Measurements from ENCODE around the gene TBC1D8. TPM values are rescaled to one million over a fixed set of nuclear protein-coding genes. Genes with fewer than 3 reads are reported as not detected.

TBC1D8 gene
- polyA plus RNA-seq, 3 donors = 16.1 to 78.0 (median 22.4) TPM

GRCh38 chr2:100980046-100980445 is 171.1 kb downstream of the TBC1D8 start:
- Histone ChIP-seq H3K9ac (ENCODE audit: insufficient read depth, low read length, poor library complexity, severe bottlenecking) (no peak overlapping the region), H3K9me3 (replicated peaks in 1 of 2; ENCODE audit: control insufficient read depth in 1 of 2, insufficient read depth in 1 of 2, low read length in 2 of 2) (no peaks in the 10 kb centered on the region), H3K27me3 (ENCODE audit: control insufficient read depth in 2 of 2, insufficient read depth in 2 of 2, low read length in 2 of 2) (peaks cover 0 to 2% of the 10 kb centered on the region in 2 donors), H3K4me2 (replicated peaks; ENCODE audit: extremely low read depth, low read length, poor library complexity, severe bottlenecking) (no peak overlapping the region), H4K20me1 (ENCODE audit: insufficient read depth, low read length) (no peaks in the 10 kb centered on the region), H3K4me1 (ENCODE audit: control insufficient read depth in 1 of 2, insufficient read depth in 2 of 2, low read length in 2 of 2) (no peaks in the 10 kb centered on the region), H2AFZ (ENCODE audit: insufficient read depth, low read depth, low read length, poor library complexity, severe bottlenecking) (no peak overlapping the region), H3K36me3 (replicated peaks in 1 of 2; ENCODE audit: control insufficient read depth in 1 of 2, insufficient read depth in 2 of 2, low read length in 2 of 2) (no peaks in the 10 kb centered on the region), H3K27ac (ENCODE audit: low read depth in 1 of 2, low read length in 2 of 2) (no peak overlapping the region), H3K79me2 (ENCODE audit: insufficient read depth, low read length) (no peaks in the 10 kb centered on the region), H3K4me3 (replicated peaks in 1 of 3; ENCODE audit: low read depth in 2 of 3, low read length in 3 of 3) (no peak overlapping the region)
- TF ChIP-seq CTCF (IDR thresholded peaks at IDR 0.05) = no peak
- no peaks in the 10 kb centered on the region for H3K4me1 Mint-ChIP-seq
- no peaks in the 10 kb centered on the region for H3K36me3 Mint-ChIP-seq
- H3K27me3 Mint-ChIP-seq (ENCODE audit: low read depth in 3 of 3) = peaks cover 7 to 14% (median 10%) of the 10 kb centered on the region in 3 donors
- DNase-seq = no peak
- H3K4me3 Mint-ChIP-seq = no peak overlapping the region
- 90% methylated on average over 2 of the region's 12 CpGs for WGBS (ENCODE audit: insufficient coverage)
- H3K9me3 Mint-ChIP-seq = peaks cover 0 to 2% (median 0%) of the 10 kb centered on the region in 7 donors
- intact Hi-C loops (cut with micrococcal nuclease) = loop anchor here (5.0 to 10.0 kb wide), 4 partner anchors 248 to 1425 kb away; no protein-coding TSS in a partner anchor
- no peak overlapping the region for H3K27ac Mint-ChIP-seq

GRCh38 chr2:100978582-100979191 is 172.5 kb downstream of the TBC1D8 start:
- Mint-ChIP-seq H3K4me1 (no peaks in the 10 kb centered on the region), H3K4me3 (no peak overlapping the region), H3K27me3 (ENCODE audit: low read depth in 3 of 3) (peaks cover 8 to 18% (median 15%) of the 10 kb centered on the region in 3 donors), H3K27ac (no peak overlapping the region), H3K36me3 (no peaks in the 10 kb centered on the region), H3K9me3 (peaks cover 0 to 2% (median 0%) of the 10 kb centered on the region in 7 donors)
- TF ChIP-seq CTCF (IDR thresholded peaks at IDR 0.05) = no peak
- H3K27ac ChIP-seq (ENCODE audit: low read depth in 1 of 2, low read length in 2 of 2) = no peak overlapping the region
- H3K27me3 ChIP-seq (ENCODE audit: control insufficient read depth in 2 of 2, insufficient read depth in 2 of 2, low read length in 2 of 2) = peaks cover 0 to 2% of the 10 kb centered on the region in 2 donors
- H4K20me1 ChIP-seq (ENCODE audit: insufficient read depth, low read length) = no peaks in the 10 kb centered on the region
- H3K4me2 ChIP-seq (replicated peaks; ENCODE audit: extremely low read depth, low read length, poor library complexity, severe bottlenecking) = no peak overlapping the region
- no peaks in the 10 kb centered on the region for H3K36me3 ChIP-seq (replicated peaks in 1 of 2; ENCODE audit: control insufficient read depth in 1 of 2, insufficient read depth in 2 of 2, low read length in 2 of 2)
- H2AFZ ChIP-seq (ENCODE audit: insufficient read depth, low read depth, low read length, poor library complexity, severe bottlenecking) = no peak overlapping the region
- H3K79me2 ChIP-seq (ENCODE audit: insufficient read depth, low read length) = no peaks in the 10 kb centered on the region
- no peaks in the 10 kb centered on the region for H3K4me1 ChIP-seq (ENCODE audit: control insufficient read depth in 1 of 2, insufficient read depth in 2 of 2, low read length in 2 of 2)
- H3K4me3 ChIP-seq (replicated peaks in 1 of 3; ENCODE audit: low read depth in 2 of 3, low read length in 3 of 3) = no peak overlapping the region
- intact Hi-C loops (cut with micrococcal nuclease) = no loop called here
- H3K9ac ChIP-seq (ENCODE audit: insufficient read depth, low read length, poor library complexity, severe bottlenecking) = no peak overlapping the region
- WGBS (ENCODE audit: insufficient coverage) = 75% methylated on average over 12 of the region's 16 CpGs
- no peak for DNase-seq
- H3K9me3 ChIP-seq (replicated peaks in 1 of 2; ENCODE audit: control insufficient read depth in 1 of 2, insufficient read depth in 1 of 2, low read length in 2 of 2) = no peaks in the 10 kb centered on the region

Measured in CD14-positive monocyte (primary cell).